T-helper 2 cell (primary cell): Measurements from ENCODE around the gene CORO2B.
A peak's percentile ranks its signal among the peaks of the same experiment; 100 is the strongest.

Experiments
- DNase-seq, 5 experiments: peaks; one replicate each; pipeline versions ENCODE4 v3.0.0 to v3.0.0-alpha.2; 2012 to 2022

The CORO2B gene

GRCh38 chr15:68706256-68706655 lies 127.5 kb downstream of the CORO2B start:
- no peak for DNase-seq

- DNase-seq = no peak
Measured at GRCh38 chr15:68706931-68707330, 128.1 kb downstream of the CORO2B start.

- DNase-seq = no peak
Measured at GRCh38 chr15:68707386-68707785, 128.6 kb downstream of the CORO2B start.

- DNase-seq = no peak
Measured at GRCh38 chr15:68709876-68710275, 131.1 kb downstream of the CORO2B start.

- no peak for DNase-seq
Measured at GRCh38 chr15:68710536-68710935, 131.7 kb downstream of the CORO2B start.

- no peak for DNase-seq
Measured at GRCh38 chr15:68711406-68711805, 132.6 kb downstream of the CORO2B start.

- DNase-seq = no peak
Measured at GRCh38 chr15:68712886-68713285, 134.1 kb downstream of the CORO2B start.

- DNase-seq = no peak
Measured at GRCh38 chr15:68713874-68714273, 135.1 kb downstream of the CORO2B start.

GRCh38 chr15:68715111-68715510 lies 136.3 kb downstream of the CORO2B start:
- no peak for DNase-seq

GRCh38 chr15:68717951-68718350 lies 139.2 kb downstream of the CORO2B start:
- DNase-seq = no peak

GRCh38 chr15:68718468-68718867 lies 139.7 kb downstream of the CORO2B start:
- DNase-seq = no peak

GRCh38 chr15:68719051-68719450 lies 140.3 kb downstream of the CORO2B start:
- DNase-seq = no peak

GRCh38 chr15:68719672-68720071 lies 140.9 kb downstream of the CORO2B start:
- no peak for DNase-seq

- DNase-seq = no peak
Measured at GRCh38 chr15:68721886-68722285, 143.1 kb downstream of the CORO2B start.

- no peak for DNase-seq
Measured at GRCh38 chr15:68725736-68726135, 146.9 kb downstream of the CORO2B start.

- no peak for DNase-seq
Measured at GRCh38 chr15:68726246-68726645, 147.5 kb downstream of the CORO2B start.

- no peak for DNase-seq
Measured at GRCh38 chr15:68729789-68730411, 151.1 kb downstream of the CORO2B start.

GRCh38 chr15:68730471-68730919 lies 151.7 kb downstream of the CORO2B start:
- DNase-seq = peak in 1 of 5 experiments; percentile 23

- no peak for DNase-seq
Measured at GRCh38 chr15:68730976-68731897, 152.4 kb downstream of the CORO2B start.

GRCh38 chr15:68732451-68732850 lies 153.7 kb downstream of the CORO2B start:
- no peak for DNase-seq

- no peak for DNase-seq
Measured at GRCh38 chr15:68733666-68734065, 154.9 kb downstream of the CORO2B start.

GRCh38 chr15:68734352-68734751 lies 155.6 kb downstream of the CORO2B start:
- DNase-seq = no peak

- no peak for DNase-seq
Measured at GRCh38 chr15:68734881-68735280, 156.1 kb downstream of the CORO2B start.

GRCh38 chr15:68735610-68736009 lies 156.8 kb downstream of the CORO2B start:
- DNase-seq = no peak
